HepG2 (cell line): Measurements from ENCODE around the gene GRM4. TPM values are rescaled to one million over a fixed set of nuclear protein-coding genes. Genes with fewer than 3 reads are reported as not detected.
A peak's percentile ranks its signal among the peaks of the same experiment; 100 is the strongest.

Source experiments
- ATAC-seq: fragments of 200-7000 bp; cut with Tn5 transposase; 3 replicates; pipeline ENCODE4 v1.9.1; 2020; ENCODE audit warnings: mild to moderate bottlenecking, moderate library complexity
- BruUV-seq: library from RNA; stranded (reverse); fragments of 400-500 nt; replicated peaks from 2 replicates; lab custom pipeline; 2021; lab: Mats Ljungman, UMichigan
- CTCF ChIA-PET: fragments of 300-600 bp; formaldehyde crosslinking; extraction: SDS; loops from one replicate; lab custom pipeline; 2021; ENCODE audit warnings: low total read pairs, inconsistent platforms, low intra/inter-chr PET ratio; lab: Yijun Ruan, JAX
- POLR2A ChIA-PET: fragments of 350-600 bp; sonication (Branson Sonifier 250); formaldehyde crosslinking; loops from one replicate; lab custom pipeline; 2020; ENCODE audit warnings: antibody characterized with exemption, inconsistent platforms; lab: Yijun Ruan, JAX
- DNase-seq: peaks from one replicate; pipeline ENCODE4 v3.0.0-alpha.2; 2015; ENCODE audit warnings: low spot score
- FAIRE-seq: peaks from 3 replicates; lab custom pipeline; 2011; peaks lifted over from hg19 to GRCh38; lab: Jason Lieb, UNC
- H2AFZ ChIP-seq: one replicate; pipeline ENCODE4 v1.6.1; 2011; ENCODE audit warnings: low read length, inconsistent platforms
- H3K27ac ChIP-seq: fragments of 300-600 bp; 3 replicates; pipeline ENCODE4 v1.8.0; 2011; ENCODE audit warnings: mixed run types, mild to moderate bottlenecking, mixed read lengths, low read length, inconsistent platforms; ENCODE audit not compliant: insufficient read depth; ENCODE audit errors: extremely low read length
- H3K27me3 ChIP-seq, 2 experiments: fragments of 200-600 bp in 1 of 2; 2 replicates in 1 of 2; 3 replicates in 1 of 2; pipeline versions ENCODE4 v1.6.0 to v1.8.0; 2011; ENCODE audit warnings: low read length in 2 of 2, mild to moderate bottlenecking in 2 of 2, moderate library complexity in 2 of 2, inconsistent platforms in 1 of 2; ENCODE audit not compliant: insufficient read depth in 2 of 2, control insufficient read depth in 1 of 2
- H3K36me3 ChIP-seq, 2 experiments: fragments of 200-600 bp in 1 of 2; replicated peaks in 1 of 2; 2 replicates in 1 of 2; 3 replicates in 1 of 2; pipeline versions ENCODE4 v1.5.1 to v1.8.0; 2011; ENCODE audit warnings: low read length in 2 of 2, inconsistent platforms in 1 of 2; ENCODE audit not compliant: insufficient read depth in 2 of 2, control insufficient read depth in 1 of 2
- H3K4me1 ChIP-seq: 2 replicates; pipeline ENCODE4 v1.5.1; 2012; ENCODE audit warnings: low read length, inconsistent platforms; ENCODE audit not compliant: insufficient read depth
- H3K4me2 ChIP-seq: 2 replicates; pipeline ENCODE4 v1.6.0; 2011; ENCODE audit warnings: low read depth, low read length, inconsistent platforms
- H3K4me3 ChIP-seq, 3 experiments: fragments of 200-600 bp in 1 of 3; sonication (generic), shearing (Covaris generic) in 1 of 3; replicated peaks in 1 of 3; 2 replicates each; pipeline ENCODE4 v1.5.1; 2011 to 2016; ENCODE audit warnings: low read length in 3 of 3, inconsistent platforms in 2 of 3, low read depth in 2 of 3, mild to moderate bottlenecking in 2 of 3, control low read depth in 1 of 3, mixed read lengths in 1 of 3; ENCODE audit not compliant: insufficient read depth in 1 of 3
- H3K79me2 ChIP-seq: one replicate; pipeline ENCODE4 v1.6.1; 2011; ENCODE audit warnings: low read length, inconsistent platforms; ENCODE audit not compliant: insufficient read depth
- H3K9ac ChIP-seq: 2 replicates; pipeline ENCODE4 v1.6.0; 2011; ENCODE audit warnings: mild to moderate bottlenecking, low read depth, low read length, inconsistent platforms; ENCODE audit not compliant: insufficient read depth
- H3K9me3 ChIP-seq: 2 replicates; pipeline ENCODE4 v1.5.1; 2012; ENCODE audit warnings: mild to moderate bottlenecking, low read length
- H4K20me1 ChIP-seq: 2 replicates; pipeline ENCODE4 v1.6.0; 2011; ENCODE audit warnings: inconsistent platforms, mild to moderate bottlenecking, low read length, moderate library complexity; ENCODE audit not compliant: insufficient read depth
- REPIN1 ChIP-seq: sonication (generic); formaldehyde crosslinking; IDR thresholded peaks from 2 replicates; pipeline ENCODE4 v1.8.0; 2022; ENCODE audit warnings: missing genetic modification reagents, low read depth, mild to moderate bottlenecking, borderline replicate concordance
- SAP130 ChIP-seq: IDR thresholded peaks from 2 replicates; pipeline ENCODE4 v1.6.1; 2016; ENCODE audit warnings: low read depth
- WGBS: methylation state at CpG from one replicate; pipeline ENCODE4 v1.1.6; 2017; ENCODE audit warnings: low lambda C conversion rate; 5-methylcytosine and 5-hydroxymethylcytosine counted together
- in situ Hi-C: cut with HindIII; loops from 2 replicates; pipeline ENCODE4 v1.10.0; 2017; ENCODE audit warnings: low pct_unique_long_range_greater_than_20kb; ENCODE audit not compliant: extremely low pct_ligation_motif_present
- intact Hi-C: fragments of 100-400 bp; cut with micrococcal nuclease; formaldehyde crosslinking; loops from one replicate; pipeline ENCODE4 v1.10.0; 2022; ENCODE audit not compliant: unreplicated experiment
- polyA plus RNA-seq, 8 experiments: library from polyadenylated mRNA; depleted of rRNA in 3 of 8; stranded (reverse) in 7 of 8; unstranded in 1 of 8; fragments of >200 nt; fragmentation: Illumina TruSeq in 4 of 8; extraction: Trizol in 4 of 8; gene quantifications; 2 replicates each; pipeline versions ENCODE4 v1.2.1 to v1.2.3, GENCODE V29; 2011 to 2016; ENCODE audit warnings: low read depth in 4 of 8, missing spikeins in 1 of 8, mixed read lengths in 1 of 8; ENCODE audit not compliant: insufficient read depth in 1 of 8
- total RNA-seq, 5 experiments: library from RNA; depleted of rRNA; stranded (reverse); fragments of >200 nt; fragmentation: Illumina TruSeq; extraction: Trizol; gene quantifications; 2 replicates each; pipeline ENCODE4 v1.2.3, GENCODE V29; 2016; ENCODE audit warnings: low read depth in 1 of 5
- TF ChIP-seq, protein P1 (sequence below): sonication (generic); formaldehyde crosslinking; IDR thresholded peaks from 2 replicates; pipeline ENCODE4 v1.8.1; 2023; ENCODE audit warnings: mild to moderate bottlenecking, inconsistent platforms, moderate library complexity, missing genetic modification reagents, borderline replicate concordance
- TF ChIP-seq, protein P2 (sequence below): sonication (generic); formaldehyde crosslinking; IDR thresholded peaks from 2 replicates; pipeline ENCODE4 v1.5.0; 2020; ENCODE audit warnings: mild to moderate bottlenecking, missing genetic modification reagents, moderate library complexity

The GRM4 gene
- total and polyA plus RNA-seq, 2 of the 13 experiments (the other 11 are each of a cell fraction or from before 2014, with no cell fraction given), result not detected

DNA sequence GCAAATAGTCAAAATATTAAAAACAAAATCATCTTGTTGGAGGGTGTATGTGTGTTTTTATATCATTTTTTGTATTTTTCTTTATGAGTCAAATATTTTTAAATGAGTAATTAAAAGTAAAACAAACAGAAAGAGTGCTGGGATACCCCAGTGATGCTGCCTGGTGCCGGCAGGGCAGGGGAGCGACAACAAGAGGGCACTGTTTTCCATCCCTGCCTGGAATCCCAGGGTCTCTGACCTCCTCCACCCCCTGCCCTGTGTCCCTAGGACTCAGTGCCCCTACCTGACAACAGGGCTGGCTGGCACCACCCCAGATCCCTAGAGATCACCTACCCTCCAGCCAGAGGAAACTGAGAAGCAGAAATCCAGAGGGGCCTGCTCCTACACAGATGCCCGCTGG is 48.9 kb upstream of the GRM4 start:
- ChIA-PET CTCF (no interaction called here), POLR2A (interaction anchor here (2.5 kb wide), 1 partner anchor 29 kb away, joined by 13 read pairs; no protein-coding TSS in a partner anchor)
- no peaks in the 10 kb centered on the region; the same call in 1 of the 2 replicates for H4K20me1 ChIP-seq
- no peak for DNase-seq
- H3K4me3 ChIP-seq, result no peak overlapping the region
- H3K27ac ChIP-seq, result no peak overlapping the region
- ATAC-seq, result no peak
- no peak for FAIRE-seq
- TF ChIP-seq REPIN1 (CRISPR knock-in tag) (no peak), SAP130 (CRISPR knock-in tag) (no peak)
- TF ChIP-seq, protein P1, sequence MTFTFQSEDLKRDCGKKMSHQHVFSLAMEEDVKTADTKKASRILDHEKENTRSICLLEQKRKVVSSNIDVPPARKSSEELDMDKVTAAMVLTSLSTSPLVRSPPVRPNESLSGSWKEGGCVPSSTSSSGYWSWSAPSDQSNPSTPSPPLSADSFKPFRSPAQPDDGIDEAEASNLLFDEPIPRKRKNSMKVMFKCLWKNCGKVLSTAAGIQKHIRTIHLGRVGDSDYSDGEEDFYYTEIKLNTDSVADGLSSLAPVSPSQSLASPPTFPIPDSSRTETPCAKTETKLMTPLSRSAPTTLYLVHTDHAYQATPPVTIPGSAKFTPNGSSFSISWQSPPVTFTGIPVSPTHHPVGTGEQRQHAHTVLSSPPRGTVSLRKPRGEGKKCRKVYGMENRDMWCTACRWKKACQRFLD (CRISPR knock-in tag), result no peak
- TF ChIP-seq, protein P2, sequence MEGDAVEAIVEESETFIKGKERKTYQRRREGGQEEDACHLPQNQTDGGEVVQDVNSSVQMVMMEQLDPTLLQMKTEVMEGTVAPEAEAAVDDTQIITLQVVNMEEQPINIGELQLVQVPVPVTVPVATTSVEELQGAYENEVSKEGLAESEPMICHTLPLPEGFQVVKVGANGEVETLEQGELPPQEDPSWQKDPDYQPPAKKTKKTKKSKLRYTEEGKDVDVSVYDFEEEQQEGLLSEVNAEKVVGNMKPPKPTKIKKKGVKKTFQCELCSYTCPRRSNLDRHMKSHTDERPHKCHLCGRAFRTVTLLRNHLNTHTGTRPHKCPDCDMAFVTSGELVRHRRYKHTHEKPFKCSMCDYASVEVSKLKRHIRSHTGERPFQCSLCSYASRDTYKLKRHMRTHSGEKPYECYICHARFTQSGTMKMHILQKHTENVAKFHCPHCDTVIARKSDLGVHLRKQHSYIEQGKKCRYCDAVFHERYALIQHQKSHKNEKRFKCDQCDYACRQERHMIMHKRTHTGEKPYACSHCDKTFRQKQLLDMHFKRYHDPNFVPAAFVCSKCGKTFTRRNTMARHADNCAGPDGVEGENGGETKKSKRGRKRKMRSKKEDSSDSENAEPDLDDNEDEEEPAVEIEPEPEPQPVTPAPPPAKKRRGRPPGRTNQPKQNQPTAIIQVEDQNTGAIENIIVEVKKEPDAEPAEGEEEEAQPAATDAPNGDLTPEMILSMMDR, result peak; percentile 34
- in situ Hi-C loops (loop anchor here (5.0 kb wide), 1 partner anchor 38 kb away; no protein-coding TSS in a partner anchor), intact Hi-C loops (no loop called here)
- peaks cover 21% of the 10 kb centered on the region; the same call in 1 of the 2 replicates for H3K4me1 ChIP-seq
- H3K79me2 ChIP-seq, result no peaks in the 10 kb centered on the region
- no peaks in the 10 kb centered on the region for H3K36me3 ChIP-seq
- BruUV-seq, result no TSS peak
- no peak overlapping the region for H3K4me2 ChIP-seq
- WGBS, result 56% methylated on average over 3 of the region's 3 CpGs
- no peak overlapping the region for H3K9ac ChIP-seq
- no peak overlapping the region for H2AFZ ChIP-seq
- peaks cover 8 to 26% of the 10 kb centered on the region in 2 experiments; a peak in 4 of 5 replicates for H3K27me3 ChIP-seq
- H3K9me3 ChIP-seq, result no peaks in the 10 kb centered on the region
